Measurements from ENCODE around the gene SLC16A12. TPM values are rescaled to one million over a fixed set of nuclear protein-coding genes. Genes with fewer than 3 reads are reported as not detected.

Gene SLC16A12
- total RNA-seq, 2 experiments from 2014 or later = not detected

DNA sequence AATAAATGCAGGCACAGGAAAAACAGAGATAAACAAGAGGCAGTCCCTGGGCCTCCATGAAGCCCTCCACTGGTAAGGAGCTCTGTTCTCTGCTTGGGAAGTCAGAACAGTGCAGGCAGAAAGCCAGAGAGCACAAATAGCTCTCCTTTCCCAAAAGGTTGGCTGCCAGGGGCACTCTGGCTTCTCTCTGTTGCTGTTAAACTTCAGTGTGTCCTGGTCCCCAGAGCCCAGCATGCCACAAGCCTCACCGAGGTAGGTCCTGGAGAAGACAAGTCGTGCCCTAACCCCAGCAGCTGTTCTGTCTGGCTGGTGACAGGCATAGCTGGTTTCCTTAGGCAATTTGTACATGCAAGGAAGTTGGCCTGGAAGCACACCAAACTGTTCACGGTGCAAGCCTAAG, 17.3 kb downstream of the SLC16A12 start:
- Mint-ChIP-seq H3K9me3 (no peaks in the 10 kb centered on the region), H3K36me3 (no peaks in the 10 kb centered on the region), H3K27me3 (peaks cover 7% of the 10 kb centered on the region), H3K27ac (no peak overlapping the region), H3K4me3 (no peak overlapping the region), H3K4me1 (peaks cover 2% of the 10 kb centered on the region)
- POLR2A ChIA-PET = no interaction called here
- DNase-seq = no peak
- ATAC-seq (ENCODE audit: low read depth) = no peak

GRCh38 chr10:89516149-89516832, 19.1 kb downstream of the SLC16A12 start:
- peaks cover 7% of the 10 kb centered on the region for H3K27me3 Mint-ChIP-seq
- DNase-seq = no peak
- H3K36me3 Mint-ChIP-seq = no peaks in the 10 kb centered on the region
- no peak overlapping the region for H3K4me3 Mint-ChIP-seq
- peaks cover 2% of the 10 kb centered on the region for H3K4me1 Mint-ChIP-seq
- ATAC-seq (ENCODE audit: low read depth) = no peak
- H3K27ac Mint-ChIP-seq = no peak overlapping the region
- POLR2A ChIA-PET = no interaction called here
- H3K9me3 Mint-ChIP-seq = no peaks in the 10 kb centered on the region

DNA sequence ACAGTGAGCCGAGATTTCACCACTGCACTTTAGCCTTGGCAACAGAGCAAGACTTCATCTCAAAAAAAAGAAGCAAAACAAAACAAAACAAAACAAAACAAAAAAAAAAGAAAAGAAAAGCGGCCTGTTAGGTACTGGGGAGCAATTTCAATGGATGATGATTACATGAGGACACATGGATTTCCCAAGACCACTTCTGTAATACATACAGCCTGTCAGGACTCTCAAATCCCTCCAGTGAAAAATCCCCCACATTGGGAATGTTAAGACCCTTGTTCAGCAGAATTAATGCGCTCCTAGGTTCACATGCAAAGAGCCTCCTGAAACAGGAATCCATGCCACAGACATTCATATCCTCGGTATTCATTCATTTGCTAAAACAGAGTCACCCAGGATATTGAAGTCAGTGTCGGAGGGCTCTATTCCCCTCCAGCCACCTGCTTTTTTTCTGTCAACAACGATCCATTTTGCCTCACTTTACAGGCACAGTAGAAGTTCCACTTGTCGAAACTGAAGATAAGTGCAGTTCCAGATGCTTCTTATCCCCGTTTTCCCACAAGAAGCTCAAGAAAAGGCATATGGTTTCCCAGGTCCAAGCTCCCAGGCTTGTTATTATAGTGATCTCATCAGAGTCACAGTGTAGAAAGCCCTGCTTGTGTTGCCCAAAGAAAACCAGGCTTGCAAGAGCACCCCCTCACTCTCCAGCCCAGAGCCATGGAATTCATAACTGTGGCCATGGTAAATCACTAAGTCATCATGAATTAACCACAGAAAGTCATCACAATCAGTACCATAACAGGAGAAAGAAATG, 20.2 kb downstream of the SLC16A12 start:
- ATAC-seq (ENCODE audit: low read depth) (no peak), DNase-seq (no peak)
- peaks cover 2% of the 10 kb centered on the region for H3K4me1 Mint-ChIP-seq
- H3K9me3 Mint-ChIP-seq = no peaks in the 10 kb centered on the region
- no peak overlapping the region for H3K27ac Mint-ChIP-seq
- POLR2A ChIA-PET = no interaction called here
- peaks cover 1% of the 10 kb centered on the region for H3K27me3 Mint-ChIP-seq
- H3K4me3 Mint-ChIP-seq = no peak overlapping the region
- H3K36me3 Mint-ChIP-seq = no peaks in the 10 kb centered on the region

DNA sequence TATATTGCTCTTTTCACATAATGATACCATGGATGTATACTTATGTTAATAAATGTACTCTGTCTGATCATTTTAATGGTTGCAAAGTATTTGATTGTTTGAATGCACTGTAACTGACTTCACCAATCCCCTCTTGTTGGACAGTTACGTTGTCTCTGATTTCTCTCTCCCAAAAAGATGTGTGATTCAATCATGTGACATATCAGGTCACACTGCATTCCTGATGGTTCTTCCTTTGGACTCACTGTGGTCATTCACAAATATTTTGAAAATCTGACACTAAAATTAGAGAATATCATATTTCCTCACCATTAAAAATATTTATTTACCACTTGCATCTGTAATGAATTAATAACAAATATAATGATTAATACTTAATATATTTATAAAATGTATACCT, 22.2 kb downstream of the SLC16A12 start:
- H3K36me3 Mint-ChIP-seq = no peaks in the 10 kb centered on the region
- POLR2A ChIA-PET = no interaction called here
- DNase-seq (no peak), ATAC-seq (ENCODE audit: low read depth) (no peak)
- H3K4me3 Mint-ChIP-seq = no peak overlapping the region
- H3K9me3 Mint-ChIP-seq = peaks cover 2% of the 10 kb centered on the region
- no peak overlapping the region for H3K27ac Mint-ChIP-seq
- peaks cover 2% of the 10 kb centered on the region for H3K4me1 Mint-ChIP-seq
- H3K27me3 Mint-ChIP-seq = peaks cover 5% of the 10 kb centered on the region

- Mint-ChIP-seq H3K4me3 (no peak overlapping the region), H3K4me1 (peaks cover 10% of the 10 kb centered on the region), H3K27me3 (peaks cover 15% of the 10 kb centered on the region), H3K27ac (no peak overlapping the region), H3K9me3 (peaks cover 4% of the 10 kb centered on the region), H3K36me3 (no peaks in the 10 kb centered on the region)
- ATAC-seq (ENCODE audit: low read depth) (no peak), DNase-seq (no peak)
- POLR2A ChIA-PET = no interaction called here
These were observed 29.6 kb downstream of the SLC16A12 start for GRCh38 chr10:89505640-89506275.

- Mint-ChIP-seq H3K9me3 (peaks cover 3% of the 10 kb centered on the region), H3K36me3 (no peaks in the 10 kb centered on the region), H3K27me3 (peaks cover 20% of the 10 kb centered on the region), H3K4me1 (peaks cover 10% of the 10 kb centered on the region), H3K4me3 (no peak overlapping the region), H3K27ac (no peak overlapping the region)
- no peak for ATAC-seq (ENCODE audit: low read depth)
- POLR2A ChIA-PET = no interaction called here
- DNase-seq = no peak
These were observed 30.7 kb downstream of the SLC16A12 start for GRCh38 chr10:89504691-89505090.

DNA sequence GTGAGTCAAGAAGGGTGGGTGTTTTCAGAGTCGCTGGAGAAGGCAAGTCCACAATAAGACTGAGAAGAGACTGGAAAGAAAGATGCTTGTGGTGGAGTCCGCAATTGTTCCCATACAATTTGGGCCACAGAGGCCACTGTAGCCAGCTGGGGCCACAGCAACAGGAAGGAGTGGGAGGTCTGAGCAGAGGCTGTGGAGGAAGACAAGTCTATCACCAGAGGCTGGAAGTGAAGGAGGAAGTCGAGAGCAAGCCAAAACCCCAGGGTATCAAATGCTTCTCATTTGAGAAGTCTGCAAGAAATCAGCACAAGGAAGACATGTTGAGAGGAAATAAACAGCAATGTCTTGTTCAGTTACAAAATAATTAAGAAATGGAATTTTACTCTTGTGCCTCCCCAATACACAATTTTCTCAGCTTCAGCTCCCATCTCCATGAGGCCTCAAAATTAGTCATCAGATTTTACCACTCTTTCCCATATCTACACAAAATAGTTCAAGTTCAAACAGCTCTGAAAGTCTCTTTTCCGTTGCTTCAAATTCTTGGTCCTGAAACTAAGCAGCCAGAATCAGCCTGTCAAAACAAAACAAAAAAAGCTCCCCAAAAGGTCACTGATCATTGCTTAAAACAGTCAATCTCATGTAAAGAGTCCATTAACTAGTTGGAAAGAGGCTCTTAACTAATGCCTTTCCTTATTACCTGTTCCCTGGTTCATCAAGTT, 31.6 kb downstream of the SLC16A12 start:
- DNase-seq (no peak), ATAC-seq (ENCODE audit: low read depth) (no peak)
- no peaks in the 10 kb centered on the region for H3K36me3 Mint-ChIP-seq
- POLR2A ChIA-PET = no interaction called here
- H3K27me3 Mint-ChIP-seq = peaks cover 20% of the 10 kb centered on the region
- H3K27ac Mint-ChIP-seq = peak overlapping the region; percentile 19
- H3K4me3 Mint-ChIP-seq = no peak overlapping the region
- H3K9me3 Mint-ChIP-seq = peaks cover 3% of the 10 kb centered on the region
- peaks cover 11% of the 10 kb centered on the region for H3K4me1 Mint-ChIP-seq

GRCh38 chr10:89503151-89503550, 32.2 kb downstream of the SLC16A12 start:
- Mint-ChIP-seq H3K36me3 (no peaks in the 10 kb centered on the region), H3K27me3 (peaks cover 17% of the 10 kb centered on the region), H3K27ac (no peak overlapping the region), H3K4me1 (peaks cover 11% of the 10 kb centered on the region), H3K4me3 (no peak overlapping the region), H3K9me3 (peaks cover 3% of the 10 kb centered on the region)
- POLR2A ChIA-PET = no interaction called here
- DNase-seq (no peak), ATAC-seq (ENCODE audit: low read depth) (no peak)

DNA sequence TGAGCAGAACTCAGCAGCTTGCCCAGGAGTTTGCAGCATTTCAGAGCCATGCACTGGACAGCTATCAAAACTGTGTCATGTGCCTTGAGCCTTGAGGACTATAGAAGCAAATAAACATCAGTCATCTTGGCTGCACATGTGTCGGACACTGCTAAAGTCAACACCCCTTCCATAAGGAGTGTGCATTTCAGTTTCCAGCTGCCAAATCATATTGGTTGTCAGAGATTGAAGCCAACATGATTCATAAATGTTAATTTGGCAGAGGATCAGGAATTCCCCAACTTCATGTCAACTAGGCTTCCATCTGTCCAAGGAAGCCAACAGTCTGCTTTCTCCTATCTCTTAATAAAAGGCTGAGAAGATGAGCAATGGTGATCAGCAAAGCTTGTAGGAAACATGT, 32.8 kb downstream of the SLC16A12 start:
- Mint-ChIP-seq H3K9me3 (peaks cover 3% of the 10 kb centered on the region), H3K4me1 (peaks cover 11% of the 10 kb centered on the region), H3K36me3 (no peaks in the 10 kb centered on the region), H3K4me3 (no peak overlapping the region), H3K27ac (no peak overlapping the region), H3K27me3 (peaks cover 17% of the 10 kb centered on the region)
- ATAC-seq (ENCODE audit: low read depth) (no peak), DNase-seq (no peak)
- POLR2A ChIA-PET = no interaction called here

- ATAC-seq (ENCODE audit: low read depth) (no peak), DNase-seq (no peak)
- H3K27ac Mint-ChIP-seq = no peak overlapping the region
- peaks cover 26% of the 10 kb centered on the region for H3K27me3 Mint-ChIP-seq
- POLR2A ChIA-PET = no interaction called here
- H3K4me1 Mint-ChIP-seq = peaks cover 1% of the 10 kb centered on the region
- no peak overlapping the region for H3K4me3 Mint-ChIP-seq
- H3K9me3 Mint-ChIP-seq = no peaks in the 10 kb centered on the region
- H3K36me3 Mint-ChIP-seq = no peaks in the 10 kb centered on the region
These were observed 40.8 kb downstream of the SLC16A12 start for GRCh38 chr10:89494575-89494974.

GRCh38 chr10:89494068-89494467, 41.3 kb downstream of the SLC16A12 start:
- Mint-ChIP-seq H3K27ac (no peak overlapping the region), H3K36me3 (no peaks in the 10 kb centered on the region), H3K4me1 (no peaks in the 10 kb centered on the region), H3K9me3 (no peaks in the 10 kb centered on the region), H3K27me3 (peaks cover 26% of the 10 kb centered on the region), H3K4me3 (no peak overlapping the region)
- ATAC-seq (ENCODE audit: low read depth) (no peak), DNase-seq (no peak)
- POLR2A ChIA-PET = no interaction called here

- Mint-ChIP-seq H3K4me1 (no peaks in the 10 kb centered on the region), H3K27me3 (peaks cover 18% of the 10 kb centered on the region), H3K27ac (no peak overlapping the region), H3K9me3 (no peaks in the 10 kb centered on the region), H3K36me3 (no peaks in the 10 kb centered on the region), H3K4me3 (no peak overlapping the region)
- POLR2A ChIA-PET = no interaction called here
- no peak for ATAC-seq (ENCODE audit: low read depth)
- no peak for DNase-seq
These were observed 43.5 kb downstream of the SLC16A12 start for GRCh38 chr10:89491932-89492331.

- H3K9me3 Mint-ChIP-seq = no peaks in the 10 kb centered on the region
- peaks cover 24% of the 10 kb centered on the region for H3K27me3 Mint-ChIP-seq
These were observed 44.6 kb downstream of the SLC16A12 start for GRCh38 chr10:89490596-89491335.

More at GRCh38 chr10:89490596-89491335, 44.6 kb downstream of the SLC16A12 start:
- Mint-ChIP-seq H3K36me3 (no peaks in the 10 kb centered on the region), H3K27ac (no peak overlapping the region), H3K4me3 (no peak overlapping the region), H3K4me1 (no peaks in the 10 kb centered on the region)
- ATAC-seq (ENCODE audit: low read depth) = no peak
- POLR2A ChIA-PET = no interaction called here
- DNase-seq = no peak
